GM21367 (cell line): ENCODE data around the gene MED26.
"Not testable (repeated sequence)": the region's sequence is repeated elsewhere in the genome, so short reads cannot be mapped to it uniquely, and the experiment has no call there.

Source experiments
- ATAC-seq: cut with Tn5 transposase; IDR thresholded peaks from one replicate; pipeline ENCODE4 v1.9.1; 2021; ENCODE audit not compliant: unreplicated experiment

The MED26 gene

GRCh38 chr19:16576690-16577530 lies 51.1 kb downstream of the MED26 start:
- no peak for ATAC-seq

GRCh38 chr19:16575861-16576689 lies 51.9 kb downstream of the MED26 start:
- no peak for ATAC-seq

GRCh38 chr19:16575282-16575681 lies 52.7 kb downstream of the MED26 start:
- ATAC-seq: no peak

DNA sequence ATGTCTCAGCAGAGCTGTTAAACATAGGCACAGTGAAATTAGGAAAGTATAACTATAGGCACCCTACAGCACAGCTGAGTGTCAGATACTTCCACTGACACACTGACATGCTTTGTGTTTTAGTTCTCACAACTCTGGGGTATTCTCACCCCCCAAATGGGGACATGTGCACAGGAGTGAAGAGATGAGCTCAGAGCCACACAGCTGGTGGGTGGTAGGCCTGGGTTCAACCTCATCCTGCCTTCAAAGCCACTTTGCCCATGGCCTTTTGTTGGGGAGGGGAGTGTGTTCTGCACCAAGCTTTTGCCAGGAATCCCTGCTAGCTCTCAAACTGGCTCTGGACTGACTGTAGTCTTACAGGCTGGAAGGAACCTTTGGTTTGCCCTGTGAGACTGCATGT lies 54.1 kb downstream of the MED26 start:
- ATAC-seq: no peak

DNA sequence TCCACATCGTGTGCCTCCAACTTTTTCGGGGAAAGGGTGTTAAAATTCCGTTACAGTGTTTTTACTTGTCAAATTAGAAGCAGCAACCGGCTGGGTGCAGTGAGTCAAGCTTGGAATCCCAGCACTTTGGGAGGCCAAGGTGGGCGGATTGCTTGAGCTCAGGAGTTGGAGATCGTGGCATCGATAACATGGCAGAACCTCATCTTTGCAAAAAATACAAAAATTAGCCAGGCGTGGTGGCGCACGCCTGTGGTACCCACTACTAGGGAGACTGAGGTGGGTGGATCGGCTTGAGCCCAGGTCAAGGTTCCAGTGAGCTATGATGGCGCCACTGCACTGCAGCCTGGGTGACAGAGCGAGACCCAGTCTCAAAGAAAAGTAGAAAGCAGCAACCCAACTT lies 54.7 kb downstream of the MED26 start:
- no peak for ATAC-seq

GRCh38 chr19:16572332-16573211 lies 55.4 kb downstream of the MED26 start, which contains the start of gene SLC35E1:
Gene SLC35E1 (minus strand): TSS chr19:16572415. CDS start chr19:16572364, 51 bp downstream.
- ATAC-seq: peak; percentile 55

- ATAC-seq: peak; percentile 15
Observed at GRCh38 chr19:16571822-16572331, 56.1 kb downstream of the MED26 start.

DNA sequence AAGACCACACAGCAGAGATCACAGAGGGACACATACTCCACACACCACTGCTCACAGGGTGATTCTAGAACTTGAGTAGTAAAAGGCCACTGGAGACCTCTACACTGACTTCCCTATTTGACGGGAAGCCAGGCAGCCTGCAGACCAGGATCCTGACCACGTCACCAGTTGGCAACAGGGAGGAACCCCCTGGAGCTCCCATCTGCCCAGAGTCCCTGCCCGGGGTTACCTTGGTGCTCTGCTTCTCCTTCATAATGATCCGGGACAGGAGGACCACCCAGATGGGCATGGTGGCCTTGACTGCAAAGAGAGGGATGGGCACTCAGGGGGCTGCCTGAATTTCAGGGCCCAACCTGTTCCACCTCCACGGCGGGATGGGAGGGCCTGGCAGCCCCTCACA lies 56.7 kb downstream of the MED26 start:
- no peak for ATAC-seq

- no peak for ATAC-seq
Observed at GRCh38 chr19:16569609-16570320, 58.2 kb downstream of the MED26 start.

GRCh38 chr19:16566702-16567101 lies 61.3 kb downstream of the MED26 start:
- ATAC-seq: no peak

- no peak for ATAC-seq
Observed at GRCh38 chr19:16566161-16566560, 61.8 kb downstream of the MED26 start.

DNA sequence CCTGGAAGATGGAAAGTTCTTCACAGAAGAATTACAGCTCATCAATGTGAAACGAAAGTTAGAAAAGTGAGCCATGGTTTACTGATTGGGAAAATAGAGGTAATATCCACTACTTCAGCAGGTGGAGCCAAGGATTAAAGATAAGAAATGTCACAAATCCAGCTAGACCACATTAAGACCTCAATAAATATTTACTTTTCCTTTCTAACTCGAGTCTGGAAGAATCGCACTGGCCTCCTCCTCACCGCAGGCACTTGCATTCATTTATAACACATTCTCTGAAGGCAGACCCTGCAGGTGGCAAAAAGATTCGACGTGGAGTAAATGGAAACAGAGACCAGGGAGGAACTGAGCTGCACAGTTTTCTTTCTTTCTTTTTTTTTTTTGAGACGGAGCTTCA lies 63.2 kb downstream of the MED26 start:
- no peak for ATAC-seq

DNA sequence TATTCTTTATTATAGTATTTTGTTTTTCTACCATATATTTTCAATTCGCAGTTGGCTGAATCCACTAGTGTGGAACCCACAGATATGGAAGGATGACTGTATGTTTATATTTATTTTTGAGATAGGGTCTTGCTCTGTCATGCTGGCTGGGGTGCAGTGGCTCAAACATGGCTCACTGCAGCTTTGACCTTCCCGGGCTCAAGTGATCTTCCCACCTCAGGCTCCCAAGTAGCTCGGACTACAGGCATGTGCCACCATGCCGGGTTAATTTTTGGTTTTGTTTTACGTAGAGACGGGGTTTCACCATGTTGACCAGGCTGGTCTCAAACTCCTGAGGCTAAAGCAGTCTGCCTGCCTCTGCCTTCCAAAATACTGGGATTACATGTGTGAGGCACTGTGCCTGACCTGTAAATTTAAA lies 65.4 kb downstream of the MED26 start:
- no peak for ATAC-seq

DNA sequence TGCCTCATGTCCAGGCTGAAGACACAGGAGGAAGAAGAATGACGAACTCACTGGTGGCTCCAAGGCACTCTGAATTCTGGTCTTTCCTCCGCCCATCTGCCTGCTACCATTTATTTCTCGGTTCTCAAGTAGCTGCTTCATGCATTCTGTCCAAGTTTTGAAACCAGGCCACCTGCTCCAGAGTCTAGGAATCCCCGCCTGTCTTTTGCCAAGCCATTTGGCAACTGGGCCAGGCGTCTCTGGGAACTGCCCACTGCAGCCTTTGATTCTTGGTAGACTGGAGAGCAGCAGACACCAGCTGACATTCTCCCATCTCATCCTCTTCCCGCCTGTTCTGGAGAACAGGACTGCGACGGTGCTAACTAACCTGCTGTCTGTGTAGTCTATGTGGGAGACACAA lies 66.6 kb downstream of the MED26 start:
- no peak for ATAC-seq

- no peak for ATAC-seq
Observed at GRCh38 chr19:16559780-16560276, 68.2 kb downstream of the MED26 start.

GRCh38 chr19:16554776-16555175 lies 73.2 kb downstream of the MED26 start:
- no peak for ATAC-seq

DNA sequence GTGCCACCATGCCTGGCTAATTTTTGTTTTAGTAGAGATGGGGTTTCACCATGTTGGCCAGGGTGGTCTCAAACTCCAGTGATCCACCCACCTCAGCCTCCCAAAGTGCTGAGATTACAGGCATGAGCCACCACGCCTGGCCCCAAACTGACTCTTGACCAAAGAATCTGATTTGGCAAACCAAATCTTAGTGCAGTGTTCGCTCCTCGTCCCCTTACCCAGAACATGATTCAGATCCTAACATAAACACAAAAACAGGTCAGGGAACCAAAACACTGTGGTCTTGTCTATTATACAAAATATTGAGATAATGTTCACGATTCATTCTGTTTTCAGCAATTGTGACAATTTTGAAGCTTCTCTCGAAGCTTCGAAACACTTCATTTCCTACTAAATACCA lies 76.1 kb downstream of the MED26 start:
- not testable (repeated sequence) for ATAC-seq

DNA sequence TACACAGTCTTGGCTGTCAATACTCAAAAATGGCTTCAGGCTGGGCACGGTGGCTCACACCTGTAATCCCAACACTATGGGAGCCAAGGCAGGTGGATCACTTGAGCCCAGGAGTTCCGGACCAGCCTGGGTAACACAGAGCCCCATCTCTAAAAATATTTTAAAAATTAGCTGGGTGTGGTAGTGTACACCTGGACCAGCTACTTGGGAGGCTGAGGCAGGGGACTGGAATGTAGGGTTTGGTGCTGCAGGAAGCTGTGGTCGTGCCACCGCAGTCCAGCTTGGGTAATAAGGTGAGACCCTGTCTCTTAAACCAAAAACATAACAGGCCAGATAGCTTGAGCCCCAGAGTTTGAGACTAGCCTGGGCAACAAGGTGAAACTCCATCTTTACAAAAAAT lies 79.0 kb downstream of the MED26 start:
- ATAC-seq: no peak

DNA sequence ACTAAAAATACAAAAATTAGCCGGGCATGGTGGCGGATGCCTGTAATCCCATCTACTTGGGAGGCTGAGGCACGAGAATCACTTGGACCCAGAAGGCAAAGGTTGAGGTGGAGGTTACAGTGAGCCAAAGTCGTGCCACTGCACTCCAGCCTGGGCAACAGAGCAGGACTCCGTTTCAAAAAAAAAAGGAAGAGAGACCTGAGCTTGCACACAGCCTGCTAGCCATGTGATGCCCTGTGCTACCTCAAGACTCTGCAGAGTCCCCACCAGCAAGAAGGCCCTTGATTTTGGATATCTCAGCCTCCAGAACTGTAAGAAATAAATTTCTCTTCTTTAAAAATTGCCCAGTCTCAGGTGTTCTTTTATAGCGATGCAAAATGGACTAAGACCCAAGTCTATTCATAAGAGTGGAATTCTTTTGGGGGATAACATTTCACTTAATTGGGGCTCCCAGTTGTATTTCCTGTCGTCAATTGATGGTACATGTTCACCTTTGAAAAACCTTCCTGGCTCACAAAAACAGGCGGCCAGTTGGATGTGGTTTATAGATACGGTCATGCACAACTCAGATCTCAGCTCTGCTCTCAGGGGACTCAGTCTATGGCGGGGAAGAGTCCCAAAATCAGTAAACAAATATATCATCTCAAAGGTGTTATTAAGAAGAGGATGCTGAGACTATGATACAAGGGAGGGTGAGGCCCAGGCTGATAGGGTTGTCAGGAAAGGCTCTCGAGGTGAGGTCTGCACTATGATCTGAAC lies 83.4 kb downstream of the MED26 start:
- no peak for ATAC-seq
